CD14-positive monocyte (primary cell): ENCODE results near the gene MT2A. TPM values are rescaled to one million over a fixed set of nuclear protein-coding genes. Genes with fewer than 3 reads are reported as not detected.

Experiments
- DNase-seq, 3 donors: peaks; one replicate each; pipeline ENCODE4 v3.0.0-alpha.2; 2011 to 2022
- H2AFZ ChIP-seq: 2 replicates; pipeline ENCODE4 v1.6.0; 2012; ENCODE audit warnings: mild to moderate bottlenecking, low read depth, low read length, inconsistent platforms; ENCODE audit not compliant: insufficient read depth, poor library complexity, severe bottlenecking
- H3K27ac ChIP-seq, 2 donors: 1 replicate in 1 of 2; 2 replicates in 1 of 2; pipeline ENCODE4 v1.5.1; 2012 to 2013; ENCODE audit warnings: low read length in 2 of 2, control low read depth in 1 of 2, inconsistent platforms in 1 of 2, low read depth in 1 of 2, mild to moderate bottlenecking in 1 of 2
- H3K27me3 ChIP-seq, 2 donors: one replicate each; pipeline versions ENCODE4 v1.6.0 to v1.6.1; 2011 to 2013; ENCODE audit warnings: low read length in 2 of 2; ENCODE audit not compliant: control insufficient read depth in 2 of 2, insufficient read depth in 2 of 2
- H3K36me3 ChIP-seq, 2 donors: replicated peaks in 1 of 2; 1 replicate in 1 of 2; 2 replicates in 1 of 2; pipeline versions ENCODE4 v1.5.1 to v1.6.1; 2012 to 2013; ENCODE audit warnings: low read length in 2 of 2, control low read depth in 1 of 2, inconsistent platforms in 1 of 2, mild to moderate bottlenecking in 1 of 2; ENCODE audit not compliant: insufficient read depth in 2 of 2, control insufficient read depth in 1 of 2
- H3K4me1 ChIP-seq, 2 donors: 1 replicate in 1 of 2; 2 replicates in 1 of 2; pipeline versions ENCODE4 v1.5.1 to v1.6.1; 2012 to 2013; ENCODE audit warnings: low read length in 2 of 2, control low read depth in 1 of 2, inconsistent platforms in 1 of 2, mild to moderate bottlenecking in 1 of 2, moderate library complexity in 1 of 2; ENCODE audit not compliant: insufficient read depth in 2 of 2, control insufficient read depth in 1 of 2
- H3K4me2 ChIP-seq: replicated peaks from 2 replicates; pipeline ENCODE3; 2012; ENCODE audit warnings: low read length, moderate library complexity, mild to moderate bottlenecking; ENCODE audit not compliant: poor library complexity, severe bottlenecking; ENCODE audit errors: extremely low read depth
- H3K4me3 ChIP-seq, 3 experiments: fragments of 200-600 bp in 1 of 3; sonication (generic) in 1 of 3; replicated peaks in 1 of 3; 1 replicate in 2 of 3; 2 replicates in 1 of 3; pipeline ENCODE4 v1.5.1; 2011 to 2013; ENCODE audit warnings: low read length in 3 of 3, mild to moderate bottlenecking in 3 of 3, control low read depth in 2 of 3, low read depth in 2 of 3, inconsistent platforms in 1 of 3, moderate library complexity in 1 of 3
- H3K79me2 ChIP-seq: 2 replicates; pipeline ENCODE4 v1.6.0; 2012; ENCODE audit warnings: mild to moderate bottlenecking, control low read depth, inconsistent platforms, low read length, moderate library complexity; ENCODE audit not compliant: insufficient read depth
- H3K9ac ChIP-seq: 2 replicates; pipeline ENCODE4 v1.6.0; 2017; ENCODE audit warnings: low read length, mild to moderate bottlenecking; ENCODE audit not compliant: insufficient read depth, poor library complexity, severe bottlenecking
- H3K9me3 ChIP-seq, 2 donors: replicated peaks in 1 of 2; 1 replicate in 1 of 2; 2 replicates in 1 of 2; pipeline versions ENCODE4 v1.5.1 to v1.6.1; 2012 to 2013; ENCODE audit warnings: low read length in 2 of 2, control low read depth in 1 of 2; ENCODE audit not compliant: control insufficient read depth in 1 of 2, insufficient read depth in 1 of 2
- H4K20me1 ChIP-seq: 2 replicates; pipeline ENCODE4 v1.6.0; 2012; ENCODE audit warnings: mild to moderate bottlenecking, low read length, control low read depth, moderate library complexity; ENCODE audit not compliant: insufficient read depth
- H3K27ac Mint-ChIP-seq, 7 donors: one replicate each; pipeline ENCODE4 v1.8.0; 2020; ENCODE audit warnings: mild to moderate bottlenecking in 7 of 7, mixed read lengths in 7 of 7, moderate library complexity in 6 of 7, inconsistent platforms in 2 of 7
- H3K27me3 Mint-ChIP-seq, 3 donors: one replicate each; pipeline ENCODE4 v1.8.0; 2021 to 2022; ENCODE audit warnings: low read depth in 3 of 3, mild to moderate bottlenecking in 3 of 3, mixed read lengths in 3 of 3, moderate library complexity in 3 of 3, inconsistent platforms in 1 of 3
- H3K36me3 Mint-ChIP-seq, 2 donors: one replicate each; pipeline ENCODE4 v1.8.0; 2020; ENCODE audit warnings: mixed read lengths in 2 of 2, inconsistent platforms in 1 of 2, mild to moderate bottlenecking in 1 of 2
- H3K4me1 Mint-ChIP-seq: one replicate; pipeline ENCODE4 v1.8.0; 2020; ENCODE audit warnings: mild to moderate bottlenecking, mixed read lengths
- H3K4me3 Mint-ChIP-seq, 2 donors: one replicate each; pipeline ENCODE4 v1.8.0; 2020; ENCODE audit warnings: mild to moderate bottlenecking in 2 of 2, mixed read lengths in 2 of 2, moderate library complexity in 1 of 2
- H3K9me3 Mint-ChIP-seq, 7 donors: one replicate each; pipeline ENCODE4 v1.8.0; 2020 to 2022; ENCODE audit warnings: mixed read lengths in 7 of 7, mild to moderate bottlenecking in 6 of 7, moderate library complexity in 6 of 7, inconsistent platforms in 2 of 7
- WGBS: methylation state at CpG from one replicate; pipeline ENCODE4 v1.1.5; 2013; ENCODE audit warnings: missing lambda C conversion rate; ENCODE audit not compliant: insufficient coverage; 5-methylcytosine and 5-hydroxymethylcytosine counted together
- intact Hi-C, 2 donors: fragments of 100-400 bp; cut with micrococcal nuclease; formaldehyde crosslinking; loops; one replicate each; pipeline versions ENCODE4 v1.15.0 to v1.15.1; 2023
- polyA plus RNA-seq, 3 donors: library from polyadenylated mRNA; depleted of rRNA in 1 of 3; unstranded in 2 of 3; stranded (reverse) in 1 of 3; fragments of 300-500 nt in 2 of 3; fragments of >200 nt in 1 of 3; fragmentation: Illumina TruSeq in 2 of 3; gene quantifications; 1 replicate in 2 of 3; 2 replicates in 1 of 3; pipeline ENCODE4 v1.2.3, GENCODE V29; 2012 to 2021
- TF ChIP-seq, protein P1 (sequence below): fragments of 200-600 bp; IDR thresholded peaks from one replicate; pipeline ENCODE4 v1.8.0; 2022; ENCODE audit warnings: antibody characterized with exemption, mild to moderate bottlenecking

Gene MT2A
- polyA plus RNA-seq, 3 donors: 26.8 to 228 (median 126) TPM

DNA sequence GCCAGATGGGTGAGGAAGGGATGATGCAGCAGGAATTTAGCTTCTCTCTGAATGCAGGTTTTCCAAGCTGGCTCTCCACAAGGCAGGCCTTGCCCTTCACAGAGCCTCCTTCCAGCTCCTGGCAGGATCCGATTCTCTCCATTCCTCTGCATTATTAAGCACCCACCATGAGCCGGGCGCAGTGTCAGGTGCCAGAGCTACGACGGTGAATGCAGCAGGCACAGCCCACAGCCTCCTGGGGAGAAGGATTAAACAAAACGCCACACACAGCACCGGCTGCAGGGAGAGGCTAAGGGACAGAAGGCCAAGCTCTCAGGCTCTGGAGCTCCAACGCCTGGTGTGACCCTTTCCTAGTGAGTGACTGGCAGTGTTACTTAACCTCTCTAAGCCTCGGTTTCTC lies 7.1 kb upstream of the MT2A start:
- Histone ChIP-seq H3K4me3 (no peak overlapping the region), H3K36me3 (no peaks in the 10 kb centered on the region), H3K4me1 (no peaks in the 10 kb centered on the region), H3K27ac (no peak overlapping the region), H3K79me2 (no peaks in the 10 kb centered on the region), H3K4me2 (no peak overlapping the region), H2AFZ (no peak overlapping the region), H3K27me3 (peaks cover 0 to 10% of the 10 kb centered on the region in 2 donors), H4K20me1 (no peaks in the 10 kb centered on the region), H3K9ac (no peak overlapping the region), H3K9me3 (no peaks in the 10 kb centered on the region)
- 91% methylated on average over 5 of the region's 9 CpGs for WGBS
- peaks cover 16 to 30% (median 23%) of the 10 kb centered on the region in 3 donors for H3K27me3 Mint-ChIP-seq
- intact Hi-C loops: loop anchor here (10.0 kb wide), 3 partner anchors 103 to 583 kb away; partner anchors contain the start of genes NUDT21 (in 1 of the 2), OGFOD1 (in 1 of the 2), PSME3IP1 (in 1 of the 2) and RSPRY1 (in 1 of the 2)
- no peaks in the 10 kb centered on the region for H3K4me1 Mint-ChIP-seq
- H3K4me3 Mint-ChIP-seq: peak overlapping the region in 1 of 2 donors; percentile 65
- no peak overlapping the region for H3K27ac Mint-ChIP-seq
- no peak for DNase-seq
- no peaks in the 10 kb centered on the region for H3K36me3 Mint-ChIP-seq
- peaks cover 0 to 3% (median 0%) of the 10 kb centered on the region in 7 donors for H3K9me3 Mint-ChIP-seq
- TF ChIP-seq, protein P1, sequence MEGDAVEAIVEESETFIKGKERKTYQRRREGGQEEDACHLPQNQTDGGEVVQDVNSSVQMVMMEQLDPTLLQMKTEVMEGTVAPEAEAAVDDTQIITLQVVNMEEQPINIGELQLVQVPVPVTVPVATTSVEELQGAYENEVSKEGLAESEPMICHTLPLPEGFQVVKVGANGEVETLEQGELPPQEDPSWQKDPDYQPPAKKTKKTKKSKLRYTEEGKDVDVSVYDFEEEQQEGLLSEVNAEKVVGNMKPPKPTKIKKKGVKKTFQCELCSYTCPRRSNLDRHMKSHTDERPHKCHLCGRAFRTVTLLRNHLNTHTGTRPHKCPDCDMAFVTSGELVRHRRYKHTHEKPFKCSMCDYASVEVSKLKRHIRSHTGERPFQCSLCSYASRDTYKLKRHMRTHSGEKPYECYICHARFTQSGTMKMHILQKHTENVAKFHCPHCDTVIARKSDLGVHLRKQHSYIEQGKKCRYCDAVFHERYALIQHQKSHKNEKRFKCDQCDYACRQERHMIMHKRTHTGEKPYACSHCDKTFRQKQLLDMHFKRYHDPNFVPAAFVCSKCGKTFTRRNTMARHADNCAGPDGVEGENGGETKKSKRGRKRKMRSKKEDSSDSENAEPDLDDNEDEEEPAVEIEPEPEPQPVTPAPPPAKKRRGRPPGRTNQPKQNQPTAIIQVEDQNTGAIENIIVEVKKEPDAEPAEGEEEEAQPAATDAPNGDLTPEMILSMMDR: no peak

DNA sequence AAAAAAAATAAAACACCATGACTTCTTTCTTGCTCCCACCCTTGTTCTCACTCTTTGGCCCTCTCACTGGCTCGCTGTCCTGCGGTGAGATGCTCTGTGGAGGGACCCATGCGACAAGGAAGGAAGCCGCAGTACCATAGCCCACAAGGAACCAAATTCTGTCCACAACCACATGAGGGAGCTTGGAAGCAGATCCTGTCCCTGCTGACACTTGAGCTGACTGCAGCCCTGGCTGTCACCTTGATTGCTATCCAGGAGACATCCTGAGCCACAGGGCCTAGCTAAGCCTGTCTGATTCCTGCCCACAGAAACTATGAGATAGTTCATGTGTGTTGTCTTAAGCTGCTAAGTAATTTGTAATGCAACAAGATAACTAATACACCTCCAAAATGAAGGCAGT lies 4.8 kb upstream of the MT2A start:
- Histone ChIP-seq H3K4me2 (no peak overlapping the region), H3K9me3 (no peaks in the 10 kb centered on the region), H3K9ac (no peak overlapping the region), H3K36me3 (no peaks in the 10 kb centered on the region), H2AFZ (no peak overlapping the region), H3K4me3 (no peak overlapping the region), H4K20me1 (no peaks in the 10 kb centered on the region), H3K4me1 (peaks cover 14 to 16% of the 10 kb centered on the region in 2 donors), H3K79me2 (no peaks in the 10 kb centered on the region), H3K27me3 (peaks cover 0 to 10% of the 10 kb centered on the region in 2 donors), H3K27ac (no peak overlapping the region)
- no peak overlapping the region for H3K4me3 Mint-ChIP-seq
- peak in 2 of 3 donors; percentile 35 to 39 for DNase-seq
- H3K27me3 Mint-ChIP-seq: peaks cover 11 to 18% (median 14%) of the 10 kb centered on the region in 3 donors
- no peaks in the 10 kb centered on the region for H3K36me3 Mint-ChIP-seq
- H3K9me3 Mint-ChIP-seq: peaks cover 0 to 3% (median 0%) of the 10 kb centered on the region in 7 donors
- peak overlapping the region in 1 of 7 donors; percentile 18 for H3K27ac Mint-ChIP-seq
- intact Hi-C loops: loop anchor here (10.0 kb wide), 3 partner anchors 101 to 581 kb away; partner anchors contain the start of genes NUDT21 (in 1 of the 2), OGFOD1 (in 1 of the 2), PSME3IP1 (in 1 of the 2) and RSPRY1 (in 1 of the 2)
- peaks cover 17% of the 10 kb centered on the region for H3K4me1 Mint-ChIP-seq
- TF ChIP-seq, protein P1: peak; percentile 19
- WGBS: 8% methylated on average over 4 of the region's 4 CpGs
